Mucosa of gallbladder (tissue), 1 donor: ENCODE results near the gene KMO. TPM values are rescaled to one million over a fixed set of nuclear protein-coding genes. Genes with fewer than 3 reads are reported as not detected.

Experiments used
- DNase-seq: peaks from one replicate; pipeline ENCODE4 v3.0.0-alpha.2; 2020; ENCODE audit warnings: low spot score
- total RNA-seq: library from RNA; stranded (reverse); gene quantifications from one replicate; pipeline ENCODE4 v1.2.1, GENCODE V29; 2021
- donor health status: DM: no; HTN: no; CAD: no.

KMO gene
- total RNA-seq, 1 donor from 2014 or later, result 0.83 TPM

DNA sequence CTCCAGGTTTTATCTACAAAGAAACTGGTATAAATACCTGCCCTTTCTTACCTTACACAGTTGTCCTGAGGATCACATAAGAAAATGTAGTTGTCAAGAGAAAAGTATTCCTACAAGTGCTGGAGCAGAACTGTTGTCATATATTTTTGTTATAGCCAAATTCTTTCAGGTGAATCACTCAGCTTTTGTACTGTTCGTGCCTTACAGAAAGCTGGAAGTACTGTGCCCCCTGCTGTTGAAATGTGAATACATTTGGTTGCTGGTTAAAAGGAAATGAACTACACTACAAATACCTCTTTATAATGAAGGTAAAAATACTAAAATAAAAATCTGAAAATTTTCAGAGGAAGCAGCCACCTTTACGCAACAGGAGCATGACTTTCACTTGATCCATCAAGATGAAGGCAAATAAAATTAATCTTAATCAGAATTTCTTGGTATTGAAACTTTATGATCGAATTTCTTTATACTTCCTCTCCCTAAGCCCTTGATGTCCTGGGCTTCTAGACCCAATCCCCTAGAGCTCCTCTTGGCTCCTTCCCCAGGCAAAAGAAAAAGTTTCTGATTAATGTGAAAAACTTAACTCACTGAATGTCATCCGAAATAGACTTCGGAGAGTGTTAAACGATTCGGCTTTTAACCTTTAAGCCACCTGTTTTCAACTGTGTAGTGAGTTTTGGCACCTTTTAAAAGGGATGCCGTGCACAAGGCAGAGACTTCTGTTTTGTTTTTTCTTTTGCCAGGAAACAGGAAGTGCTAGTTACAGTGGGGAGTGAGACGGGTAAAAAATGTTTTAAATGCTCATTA, 95.5 kb downstream of the KMO start:
- peak; percentile 53 for DNase-seq

DNA sequence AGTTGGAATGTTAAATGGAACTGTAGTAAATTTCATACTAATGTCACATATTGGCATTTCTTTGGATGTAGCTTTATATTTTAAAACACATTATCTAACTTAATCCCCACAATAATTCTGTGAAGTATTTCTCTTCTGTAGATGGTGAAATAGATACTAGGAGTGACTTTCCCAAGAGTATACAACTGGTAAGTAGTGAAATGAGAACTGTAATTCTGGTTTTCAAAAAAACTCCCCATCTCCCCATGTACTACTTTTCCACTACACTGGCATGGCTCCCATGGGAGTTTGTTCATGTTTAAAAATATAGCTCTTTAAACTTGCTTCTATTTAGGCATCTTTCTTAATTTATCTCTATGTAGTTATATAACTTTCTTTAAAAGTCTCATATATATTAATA, 97.8 kb downstream of the KMO start:
- DNase-seq, result no peak

DNA sequence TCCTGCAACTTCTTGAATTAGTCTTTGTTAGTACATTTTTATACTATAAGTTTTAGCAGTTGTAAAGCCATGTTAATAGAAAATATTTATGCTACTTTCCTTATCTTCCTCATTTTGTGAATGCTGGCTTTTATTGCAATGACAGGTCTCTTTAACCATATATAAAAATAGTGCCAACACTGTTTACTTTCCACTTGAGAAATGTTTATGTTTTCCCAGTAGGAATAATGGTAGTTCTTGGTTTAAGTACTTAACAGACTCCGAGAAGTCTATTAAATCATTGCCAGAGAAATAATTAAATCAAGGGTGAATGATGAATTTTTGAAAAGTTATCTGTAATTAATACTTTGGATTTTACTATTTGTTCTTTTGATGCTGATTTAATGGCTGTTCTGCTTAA, 98.3 kb downstream of the KMO start:
- no peak for DNase-seq

DNA sequence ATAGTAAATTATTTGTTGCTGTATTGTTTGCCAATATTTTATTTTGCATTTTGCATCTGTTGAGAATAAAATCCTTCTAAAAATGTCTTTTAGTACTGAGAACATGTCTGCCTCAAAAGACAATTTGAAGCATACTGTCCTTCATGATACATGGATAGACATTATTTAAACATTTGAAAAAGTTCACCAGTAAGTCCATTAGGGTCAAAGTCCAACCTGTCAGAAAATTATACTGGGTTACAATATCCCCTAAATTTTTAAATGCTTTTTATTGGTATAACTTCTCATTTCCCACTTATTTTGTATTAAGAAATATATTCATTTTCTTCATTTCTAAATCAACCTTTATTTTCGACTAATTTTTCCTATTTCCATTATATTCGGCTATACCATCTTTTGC, 98.7 kb downstream of the KMO start:
- DNase-seq, result no peak

DNA sequence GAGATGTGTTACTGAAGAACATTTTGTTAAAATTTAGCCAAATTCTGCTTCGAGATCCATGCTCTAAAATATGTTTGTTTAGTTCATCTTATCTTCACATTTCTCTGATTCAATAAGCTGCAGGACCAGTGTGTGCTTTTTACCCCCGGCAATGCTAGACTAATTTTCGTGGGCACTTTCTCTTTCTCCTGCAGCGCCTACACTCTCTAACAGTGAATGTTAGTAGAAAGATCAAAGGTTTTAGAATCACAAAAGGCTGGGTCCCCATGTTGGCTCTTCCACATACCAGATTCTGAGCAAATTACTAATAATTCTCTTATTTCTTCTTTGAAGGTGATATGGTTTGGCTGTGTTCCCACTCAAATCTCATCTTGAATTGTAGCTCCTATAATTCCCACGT, 99.5 kb downstream of the KMO start:
- no peak for DNase-seq

DNA sequence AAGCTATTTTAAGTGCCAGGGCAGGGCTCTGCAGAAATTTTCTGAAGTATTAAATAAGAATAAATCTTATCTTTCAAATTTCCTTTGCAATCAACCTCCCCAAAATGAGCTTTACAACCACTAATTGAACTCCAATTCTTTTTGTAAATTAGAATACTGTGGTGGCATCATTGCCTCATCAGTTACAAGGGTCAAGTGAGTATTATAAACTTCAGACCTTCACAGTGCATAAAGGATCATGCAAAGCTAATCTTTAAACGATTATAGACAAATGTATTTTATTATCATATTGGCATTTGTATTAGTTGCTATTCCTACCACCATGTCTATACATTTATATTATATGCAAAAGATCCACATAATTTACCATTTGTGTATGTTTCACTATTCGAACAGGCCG, 100.8 kb downstream of the KMO start:
- DNase-seq, result no peak

DNA sequence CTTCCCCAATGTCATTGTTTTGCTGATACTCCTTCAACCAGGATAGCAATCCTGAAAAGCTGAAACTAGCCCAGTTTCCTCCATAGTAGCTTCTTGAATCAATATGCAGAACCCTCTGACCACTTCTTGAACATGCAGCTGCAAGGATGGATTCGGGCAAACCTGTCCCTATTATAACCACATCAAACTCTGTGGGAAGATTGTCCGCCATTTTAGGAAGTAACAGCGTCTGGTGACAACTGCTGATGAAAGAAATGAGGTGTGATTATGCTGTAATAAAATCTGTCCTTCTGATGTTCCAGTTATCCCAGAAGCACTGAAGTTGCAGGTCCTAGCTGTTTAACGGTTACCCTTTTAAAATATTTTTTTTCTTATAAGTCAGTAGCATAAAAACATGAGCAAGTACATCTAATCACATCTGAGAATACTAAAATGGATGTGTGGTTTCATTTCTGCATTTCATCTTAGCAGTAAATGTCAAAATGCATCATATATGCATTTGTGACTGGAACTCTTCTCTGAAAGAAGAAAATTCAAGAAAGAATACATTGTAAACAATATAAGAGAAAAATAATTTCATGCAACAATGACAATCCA, 103.5 kb downstream of the KMO start:
- DNase-seq, result no peak

DNA sequence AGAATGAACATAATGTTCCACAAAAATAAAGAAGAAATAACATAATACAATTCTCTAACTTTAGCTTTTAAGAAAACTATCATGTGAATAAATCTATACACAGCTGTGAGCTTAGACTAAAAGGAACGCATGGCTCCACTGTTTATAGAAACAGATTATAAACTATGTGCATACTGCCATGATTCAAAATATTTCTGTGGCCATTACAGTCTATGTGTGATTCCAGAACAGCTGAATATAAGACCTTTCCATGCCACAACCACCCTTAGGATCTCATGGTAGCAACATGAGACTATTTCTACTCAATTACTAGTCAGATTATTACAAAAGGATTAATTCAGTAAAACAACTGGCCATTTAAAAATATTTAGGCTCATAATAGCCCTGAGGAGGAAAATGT, 104.1 kb downstream of the KMO start:
- no peak for DNase-seq

DNA sequence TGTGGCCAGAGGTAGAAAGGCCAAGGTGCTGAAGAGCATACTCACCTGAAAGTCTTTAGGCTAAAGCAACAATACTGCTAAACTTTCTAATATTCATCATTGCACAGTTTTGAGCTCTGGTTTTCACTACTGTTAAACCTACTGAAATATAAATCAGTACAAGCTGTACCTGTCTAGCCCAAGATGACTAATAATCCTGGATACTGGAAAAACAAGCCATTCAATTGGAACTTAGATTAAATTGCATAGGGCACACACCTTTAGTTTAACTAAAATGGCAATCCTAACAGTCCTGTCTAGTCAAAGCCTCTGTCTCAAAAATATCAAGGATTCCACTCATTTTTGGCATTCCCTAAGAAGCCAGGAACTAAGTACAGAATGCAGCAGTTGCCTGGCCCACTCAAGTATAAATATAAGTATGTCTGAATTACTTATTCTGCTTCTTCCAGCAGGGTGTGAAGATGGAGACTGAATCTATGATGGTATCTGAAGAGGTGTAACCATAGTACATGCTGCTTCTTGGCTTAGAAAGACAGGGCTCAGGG, 104.9 kb downstream of the KMO start:
- DNase-seq, result no peak

DNA sequence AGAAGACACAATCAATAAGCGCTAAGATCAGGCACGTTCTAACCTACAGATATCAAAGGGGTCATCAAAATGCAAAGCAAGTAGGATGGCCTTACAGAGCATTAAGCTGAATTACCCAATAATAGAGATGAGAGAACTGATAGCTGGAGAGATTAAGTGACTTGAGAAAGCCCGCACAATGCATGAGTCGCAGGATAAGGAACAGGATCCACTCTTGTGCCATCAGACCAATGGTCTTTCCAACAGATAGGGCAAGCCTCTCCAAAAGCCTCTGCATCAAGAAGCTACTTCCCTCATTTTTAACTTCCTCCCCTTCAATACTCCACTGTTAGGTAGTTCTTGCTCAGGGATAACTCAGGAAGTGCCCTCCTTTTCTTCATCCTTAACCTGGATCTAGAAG, 105.4 kb downstream of the KMO start:
- DNase-seq, result no peak

DNA sequence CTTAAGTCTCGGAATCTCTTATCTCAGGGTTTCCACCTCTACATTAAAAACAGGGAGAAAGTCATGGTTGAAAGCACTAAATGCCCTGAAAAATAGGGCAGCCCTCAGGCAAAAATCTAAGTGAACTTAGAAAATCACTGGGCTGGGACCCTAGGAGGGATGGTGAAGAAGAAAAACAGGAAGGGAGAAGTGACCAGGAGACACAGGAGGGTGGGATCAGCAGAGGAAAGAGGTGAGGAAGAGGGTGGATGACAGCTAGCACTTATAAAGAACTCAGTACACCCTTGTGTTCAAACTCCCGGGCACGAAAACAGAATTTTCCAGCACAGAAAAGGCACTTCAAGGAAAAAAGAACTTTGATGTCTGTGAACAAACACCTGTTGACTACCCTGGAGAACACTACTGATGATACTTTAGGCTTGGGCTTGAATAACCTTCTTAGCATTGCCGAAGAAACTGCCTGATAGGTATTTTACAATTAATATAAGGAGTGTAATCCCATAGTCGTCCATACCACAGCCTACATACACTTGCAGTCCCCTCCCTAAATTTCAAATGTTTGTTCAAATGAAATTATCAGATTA, 106.0 kb downstream of the KMO start:
- DNase-seq, result no peak

DNA sequence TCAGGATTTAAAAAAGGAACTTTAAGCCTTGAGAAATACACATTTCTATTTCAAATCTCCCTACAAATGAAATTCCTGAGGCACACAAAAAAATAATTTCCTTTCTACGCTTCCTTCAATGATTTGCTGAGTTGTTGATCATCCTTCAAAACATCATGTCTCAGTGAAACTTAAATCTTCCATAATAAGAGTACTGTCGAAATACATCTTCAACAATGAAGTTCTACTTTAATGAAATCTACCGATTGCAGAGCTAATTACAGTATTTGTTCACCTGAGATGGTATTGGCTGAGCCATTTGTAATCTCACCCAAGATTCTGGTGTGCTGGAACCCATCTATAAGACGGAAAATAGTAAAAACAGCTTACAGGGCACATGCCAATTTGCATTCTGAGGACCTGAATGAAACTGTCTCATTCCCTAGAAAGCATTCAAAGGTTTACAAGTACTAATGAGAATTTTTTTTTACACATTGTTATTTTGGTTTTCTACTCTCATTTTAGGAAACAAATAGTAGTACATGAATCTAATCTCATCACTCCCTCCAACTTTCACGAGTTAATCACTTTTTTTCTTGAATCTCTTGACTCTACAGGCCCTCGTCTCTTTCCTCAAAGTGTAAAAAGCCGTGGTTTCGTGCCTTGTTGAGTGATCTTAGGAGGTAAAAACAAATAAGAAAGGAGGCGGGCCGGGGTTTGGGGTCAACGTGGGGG, 106.9 kb downstream of the KMO start:
- no peak for DNase-seq

DNA sequence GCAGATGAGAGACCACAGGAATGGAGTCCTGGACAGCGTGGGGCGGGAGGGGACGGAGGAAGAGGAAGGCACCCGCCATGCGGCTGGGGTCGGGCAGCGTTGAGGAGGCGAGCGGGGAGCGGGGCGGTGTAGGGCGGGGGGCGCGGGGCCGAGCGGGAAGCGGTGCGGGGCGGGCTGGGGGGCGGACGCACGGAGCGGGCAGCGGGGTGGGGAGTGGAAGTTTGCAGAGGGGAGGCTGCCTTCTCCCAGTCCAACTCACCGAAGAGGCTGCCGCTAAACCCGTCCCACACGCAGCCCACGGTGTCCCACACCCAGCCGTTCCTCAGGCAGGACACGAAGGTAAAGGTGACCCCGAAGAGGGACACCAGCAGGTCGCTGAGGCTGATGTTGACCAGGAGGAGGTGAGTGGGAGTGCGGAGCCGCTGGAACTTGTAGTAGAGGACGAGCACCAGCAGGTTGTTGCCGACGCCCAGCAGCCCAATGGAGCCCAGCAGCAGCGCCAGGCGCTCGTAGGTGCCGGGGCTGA, 107.5 kb downstream of the KMO start:
- peak; percentile 25 for DNase-seq

DNA sequence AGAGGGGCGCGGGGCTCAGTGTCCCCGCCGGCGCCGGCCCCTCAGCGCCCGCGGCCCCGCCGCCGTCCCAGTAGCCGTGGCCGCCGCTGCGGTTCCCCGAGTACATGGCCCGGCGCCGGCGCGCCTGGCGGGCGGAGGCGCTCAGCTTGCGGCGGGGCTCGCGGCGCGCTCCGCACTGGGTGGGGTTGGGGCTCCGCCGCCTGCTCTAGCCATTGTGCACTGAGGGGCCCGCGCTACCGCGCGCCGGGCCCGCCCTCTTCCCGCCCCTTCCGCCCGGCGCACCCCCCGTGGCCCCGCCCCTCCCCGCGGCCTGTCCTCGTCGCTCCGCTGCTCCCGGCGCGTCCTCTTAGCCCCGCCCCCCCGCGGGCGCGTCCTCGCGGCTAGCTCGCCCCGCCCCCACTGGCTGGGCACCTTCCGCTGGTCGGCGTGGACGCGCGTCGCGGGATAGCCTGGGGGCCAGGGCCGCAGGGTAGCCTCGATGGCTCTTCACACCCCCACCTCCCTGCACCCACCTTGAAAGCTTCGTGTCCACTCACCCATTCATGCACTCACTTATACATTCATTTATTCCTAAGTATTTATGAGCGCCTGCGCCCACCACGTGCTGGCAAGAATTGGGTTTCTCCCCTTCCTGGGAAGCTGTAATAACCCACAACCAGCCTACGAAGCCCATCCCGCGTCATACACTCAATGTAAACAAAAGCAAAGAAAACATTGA, 108.1 kb downstream of the KMO start, which contains the start of the genes CHML and OPN3:
TSS of gene CHML (minus strand) at position 221 of the 718 bp plus-strand sequence. CDS start 4,603 bp downstream, outside the sequence.
TSS of gene OPN3 (minus strand) at position 221 of the 718 bp plus-strand sequence. CDS start at position 106, 115 bp downstream.
- peak; percentile 94 for DNase-seq

DNA sequence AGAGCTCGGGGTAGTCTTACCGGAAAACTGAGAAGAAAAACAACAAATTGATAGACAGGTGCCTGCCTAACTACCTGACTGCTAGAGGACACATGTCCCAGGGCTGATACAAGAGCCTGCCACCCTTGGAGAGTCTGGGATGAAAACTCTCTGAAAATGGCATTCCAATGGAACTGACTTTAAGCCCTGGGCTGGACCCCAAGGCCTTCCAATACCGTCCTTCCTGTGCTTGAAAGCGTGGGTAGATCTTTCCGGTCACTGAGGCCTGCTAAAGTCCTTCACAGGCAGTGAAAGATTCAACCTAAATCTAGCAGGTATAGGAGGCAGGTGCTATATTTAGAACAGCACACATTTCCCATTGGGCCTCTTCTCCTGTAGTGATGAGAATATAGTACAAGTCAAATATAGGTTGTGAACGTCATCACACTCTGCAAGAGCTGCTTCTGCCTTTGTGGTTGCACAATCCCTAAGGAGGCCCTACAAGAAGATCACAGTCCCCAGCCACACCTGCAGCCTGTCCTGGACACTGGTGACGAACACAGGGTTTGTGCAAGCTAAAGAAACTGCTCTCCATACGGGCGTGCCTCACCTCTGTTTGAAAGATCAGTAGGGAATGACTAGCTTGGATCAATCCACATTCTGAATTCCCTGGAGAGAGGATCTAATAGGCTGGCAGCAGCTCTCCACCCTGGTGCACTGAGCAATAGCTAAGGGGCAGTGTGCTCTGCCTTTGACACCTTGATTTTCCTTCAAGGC, 108.9 kb downstream of the KMO start:
- DNase-seq, result peak; percentile 25

DNA sequence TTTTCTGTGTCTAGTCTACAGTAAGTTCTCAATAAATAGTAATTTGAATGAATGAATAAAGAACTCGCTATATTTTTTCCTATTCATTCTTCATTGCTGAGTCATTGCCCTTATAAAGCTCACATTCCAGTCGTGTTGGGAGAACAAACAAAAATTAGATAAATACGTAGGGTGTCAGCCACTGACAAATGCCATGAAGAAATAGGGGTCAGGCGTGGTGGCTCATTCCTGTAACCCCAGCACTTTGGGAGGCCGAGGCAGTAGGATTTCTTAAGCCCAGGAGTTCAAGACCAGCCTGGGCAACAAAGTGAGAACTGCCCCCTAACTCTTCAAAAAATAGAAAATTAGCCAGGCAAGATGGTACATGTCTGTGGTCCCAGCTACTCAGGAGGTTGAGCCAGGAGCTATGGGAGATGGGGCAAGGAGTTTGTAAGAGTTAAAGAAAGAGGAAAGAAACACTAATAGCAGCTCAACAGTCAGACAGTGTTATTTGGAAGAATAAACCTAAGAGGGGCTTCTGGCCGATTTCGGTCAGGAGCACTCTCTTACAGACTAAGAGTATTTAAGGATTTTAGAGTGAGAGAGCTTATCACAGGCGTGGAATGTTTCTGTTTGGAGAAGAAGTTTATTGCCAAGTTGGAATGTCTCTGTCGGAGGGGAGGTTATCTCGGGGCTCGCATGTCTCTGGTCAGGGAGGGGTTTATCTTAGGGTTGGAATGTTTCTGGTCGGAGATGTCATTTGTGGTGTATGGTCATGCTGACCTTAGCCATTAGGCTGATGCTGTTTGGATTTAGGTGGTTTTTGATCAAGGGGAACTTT, 109.8 kb downstream of the KMO start:
- no peak for DNase-seq

DNA sequence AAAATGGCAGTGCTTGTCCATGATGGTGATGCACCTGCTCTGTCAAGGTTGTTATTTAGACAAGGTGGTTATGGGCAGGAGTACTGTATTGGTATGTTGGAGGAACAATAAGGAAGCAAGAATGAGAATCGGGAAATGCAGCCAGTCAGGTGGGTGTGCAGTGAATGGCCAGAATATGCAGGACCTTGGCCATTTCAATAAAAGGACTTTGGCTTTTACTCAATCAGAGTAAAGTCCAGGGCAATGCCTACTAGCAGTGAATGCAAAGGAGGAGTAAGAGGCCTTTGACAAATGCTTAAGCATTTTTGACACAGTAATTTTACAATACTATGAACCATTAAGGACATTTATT, 110.4 kb downstream of the KMO start:
- DNase-seq, result no peak

DNA sequence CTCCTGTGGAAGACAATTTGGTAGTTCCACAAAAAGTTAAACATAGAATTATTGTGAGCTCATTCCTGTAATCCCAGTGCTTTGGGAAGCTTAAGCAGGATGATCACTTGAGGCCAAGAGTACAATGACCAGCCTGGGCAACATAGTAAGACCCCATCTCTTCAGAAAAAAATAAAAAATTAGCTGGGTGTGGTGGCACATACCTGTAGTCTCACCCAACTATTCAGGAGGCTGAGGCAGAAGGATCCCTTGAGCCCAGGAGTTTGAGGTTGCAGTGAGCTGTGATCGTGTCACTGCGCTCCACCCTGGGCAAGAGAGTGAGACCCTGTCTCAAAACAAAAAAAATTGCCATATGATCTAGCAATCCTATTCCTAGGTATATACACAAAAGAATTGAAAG, 112.1 kb downstream of the KMO start:
- no peak for DNase-seq

DNA sequence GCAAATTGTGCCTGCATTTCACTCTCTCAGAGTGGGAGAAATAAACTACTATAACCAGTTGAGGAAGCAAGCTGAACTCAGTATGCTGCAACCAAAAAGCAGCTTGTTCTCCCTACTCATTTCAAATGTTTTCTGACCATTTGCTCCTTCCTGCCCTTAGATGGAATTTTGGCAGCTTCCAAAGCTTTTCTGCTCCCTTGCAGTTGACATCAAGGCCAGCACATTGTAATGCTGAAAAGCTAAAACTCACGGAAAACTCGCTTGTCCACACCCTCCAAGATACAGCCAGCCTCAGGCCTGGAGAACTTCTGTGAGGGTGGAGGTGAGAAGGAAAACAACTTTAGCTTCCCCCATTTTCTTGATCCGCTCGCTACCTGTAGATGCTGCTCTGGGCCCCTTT, 113.0 kb downstream of the KMO start:
- no peak for DNase-seq
